ENCODE measurements around the gene CFTR. TPM values are rescaled to one million over a fixed set of nuclear protein-coding genes. Genes with fewer than 3 reads are reported as not detected.

The CFTR gene
- total RNA-seq, 1 experiment from 2014 or later = not detected

- no peak overlapping the region for H3K27ac ChIP-seq (ENCODE audit: low read depth, low read length)
- ATAC-seq (no peak), DNase-seq (ENCODE audit: low read depth, low spot score) (no peak)
- H3K4me3 ChIP-seq (replicated peaks in 1 of 2; ENCODE audit: low read depth in 1 of 2, low read length in 2 of 2) = no peak overlapping the region
- no peaks in the 10 kb centered on the region for H3K9me3 ChIP-seq (ENCODE audit: control insufficient read depth in 1 of 2, insufficient read depth in 1 of 2, low read depth in 1 of 2, low read length in 2 of 2)
- ChIA-PET RAD21 (ENCODE audit: low non-redundant PET in 1 of 2, low total read pairs in 2 of 2, uncharacterized antibody in 2 of 2, unreplicated experiment in 2 of 2) (no interaction called here), CTCF (no interaction called here), POLR2A (no interaction called here)
- intact Hi-C loops (cut with micrococcal nuclease) = no loop called here
- H3K9ac ChIP-seq (ENCODE audit: low read length) = no peak overlapping the region
- no peaks in the 10 kb centered on the region for H4K20me1 ChIP-seq (ENCODE audit: insufficient read depth)
- TF ChIP-seq SIN3A (IDR thresholded peaks at IDR 0.05; ENCODE audit: low read depth) = no peak
- no peak for TF ChIP-seq RAD21 (IDR thresholded peaks at IDR 0.05; ENCODE audit: low read depth)
- TF ChIP-seq ZFX (IDR thresholded peaks at IDR 0.05) = no peak
- TF ChIP-seq ATF3 (IDR thresholded peaks at IDR 0.05) = no peak
- TF ChIP-seq JUND (IDR thresholded peaks at IDR 0.05) = no peak
- TF ChIP-seq EGR1 (IDR thresholded peaks at IDR 0.05; ENCODE audit: low read depth) = no peak
- no peak for TF ChIP-seq REST (IDR thresholded peaks at IDR 0.05; ENCODE audit: low read depth)
- TF ChIP-seq ZBTB33 (IDR thresholded peaks at IDR 0.05; ENCODE audit: extremely low read depth, insufficient replicate concordance, low read length) = no peak
- no peak for TF ChIP-seq FOSL1 (IDR thresholded peaks at IDR 0.05; ENCODE audit: low read depth)
- TF ChIP-seq MAX (IDR thresholded peaks at IDR 0.05) = no peak
- no peak overlapping the region for H2AFZ ChIP-seq (ENCODE audit: low read depth, low read length, poor library complexity, severe bottlenecking)
- H3K9me2 ChIP-seq (ENCODE audit: insufficient read depth) = no peaks in the 10 kb centered on the region
- H3K4me2 ChIP-seq (ENCODE audit: low read length) = no peak overlapping the region
- no peaks in the 10 kb centered on the region for H3K4me1 ChIP-seq (ENCODE audit: control insufficient read depth in 1 of 2, insufficient read depth in 2 of 2, low read length in 2 of 2)
- no peaks in the 10 kb centered on the region for H3K36me3 ChIP-seq (ENCODE audit: control insufficient read depth in 1 of 2, insufficient read depth in 2 of 2, low read length in 2 of 2)
- no peaks in the 10 kb centered on the region for H3K27me3 ChIP-seq (ENCODE audit: insufficient read depth, low read length)
- no TSS peak for BruUV-seq (replicated peaks)
- no peaks in the 10 kb centered on the region for H3K79me2 ChIP-seq (ENCODE audit: insufficient read depth, low read length)
Observed at GRCh38 chr7:117493460-117493859, 13.6 kb downstream of the CFTR start.
